Central memory CD4-positive, alpha-beta T cell (primary cell): ENCODE measurements around the gene SIGLECL1.

Source experiments
- DNase-seq: peaks from one replicate; pipeline ENCODE4 v3.0.0; 2022

SIGLECL1 gene

DNA sequence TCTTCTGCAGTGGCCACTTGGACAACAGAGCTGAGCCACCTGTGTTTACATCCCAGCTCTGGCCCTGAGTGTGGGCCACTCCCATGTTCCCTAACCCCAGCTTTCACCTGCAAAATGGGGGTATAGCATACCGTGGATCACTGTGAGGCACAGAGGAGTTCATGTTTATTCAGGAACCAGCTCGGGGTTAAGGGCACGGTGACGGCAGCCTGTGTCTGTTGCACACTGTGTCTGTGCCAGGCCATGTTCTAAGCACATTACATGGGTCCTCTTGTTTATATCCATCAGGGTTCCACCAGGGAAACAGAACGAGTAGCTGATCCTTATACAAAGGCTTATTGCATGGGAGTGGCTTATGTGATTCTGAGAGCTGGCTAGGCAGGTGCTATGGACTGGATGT lies 46.5 kb downstream of the SIGLECL1 start:
- no peak for DNase-seq

DNA sequence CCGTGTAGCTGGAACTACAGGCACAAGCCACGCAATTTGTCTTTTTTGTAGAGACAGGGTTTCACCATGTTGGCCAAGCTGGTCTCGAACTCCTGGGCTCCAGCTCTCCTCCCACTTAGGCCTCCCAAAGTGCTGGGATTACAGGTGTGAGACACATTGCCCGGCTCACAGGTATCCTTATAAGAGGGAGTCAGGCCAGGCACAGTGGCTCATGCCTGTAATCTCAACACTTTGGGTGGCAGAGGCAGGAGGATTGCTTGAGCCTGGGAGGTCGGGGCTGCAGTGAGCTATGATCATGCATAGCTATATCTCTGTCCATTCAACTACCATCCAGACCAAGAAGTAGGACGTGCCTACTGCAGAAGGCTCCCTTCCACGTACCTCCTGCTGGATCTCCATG lies 50.4 kb downstream of the SIGLECL1 start:
- DNase-seq = no peak

DNA sequence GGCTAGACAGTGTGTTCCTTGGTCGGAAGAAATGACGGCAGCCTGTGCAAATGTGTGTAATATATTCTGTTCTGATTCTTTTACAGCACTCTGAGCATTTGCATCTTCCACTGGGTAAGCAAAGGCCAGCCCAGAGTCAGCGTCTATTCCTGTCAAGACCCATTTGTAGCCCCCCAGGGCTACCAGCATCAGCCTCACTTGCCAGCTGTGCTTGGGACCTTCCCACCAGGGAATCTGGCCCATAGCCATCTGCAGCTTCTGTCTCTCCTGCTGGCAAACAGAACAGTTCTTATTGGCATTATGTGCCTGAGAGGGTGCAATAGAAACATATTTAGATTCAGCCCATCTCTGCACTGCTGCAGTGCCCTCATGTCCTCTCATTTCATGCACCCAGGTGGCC lies 54.6 kb downstream of the SIGLECL1 start:
- no peak for DNase-seq

DNA sequence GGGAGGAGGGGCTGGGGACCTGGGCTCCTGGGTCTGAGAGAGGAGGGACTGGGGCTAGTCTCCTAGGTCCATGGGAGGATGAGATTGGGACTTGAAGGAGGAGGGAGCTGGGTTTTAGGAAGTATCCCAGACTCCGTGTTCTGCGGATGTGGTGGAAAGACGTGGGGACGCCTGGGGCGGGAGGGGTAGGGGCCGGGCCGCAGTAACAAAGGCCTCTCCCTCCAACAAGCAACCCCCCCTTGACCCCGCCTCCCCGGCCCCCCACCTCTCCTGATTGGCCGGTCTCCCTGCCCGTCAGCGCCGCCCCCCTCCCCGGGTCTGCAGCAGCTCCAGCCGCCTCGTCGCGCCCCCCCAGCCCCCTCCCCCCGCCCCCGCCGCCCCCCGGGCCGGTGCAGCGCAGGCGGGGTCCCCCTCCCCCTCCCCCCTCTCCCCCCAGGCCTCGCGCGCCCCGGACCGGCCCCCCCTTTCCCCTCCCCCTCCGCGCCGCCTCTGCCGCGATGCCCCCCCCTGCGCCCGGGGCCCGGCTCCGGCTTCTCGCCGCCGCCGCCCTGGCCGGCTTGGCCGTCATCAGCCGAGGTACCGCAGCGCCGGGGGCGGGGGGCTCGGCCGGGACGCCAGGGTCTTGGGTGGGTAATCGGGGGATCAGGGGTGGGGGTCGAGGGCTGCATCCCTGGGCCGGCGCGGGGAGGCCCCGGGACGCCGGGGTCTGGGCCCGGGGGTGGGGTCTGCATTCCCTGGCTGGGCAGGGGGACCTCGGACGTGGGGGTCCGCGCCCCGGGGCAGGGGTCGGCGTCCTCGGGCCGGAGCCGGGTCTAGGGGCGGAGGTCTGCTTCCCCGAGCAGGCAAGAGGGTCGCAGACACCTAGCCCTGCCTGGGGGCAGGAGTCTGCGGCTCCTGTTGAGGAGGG lies 60.7 kb downstream of the SIGLECL1 start, which contains the start of gene IGLON5:
Gene IGLON5 (plus strand): TSS at position 294 of the 907 bp plus-strand sequence. CDS start 204 bp downstream, at position 498.
- DNase-seq = no peak

DNA sequence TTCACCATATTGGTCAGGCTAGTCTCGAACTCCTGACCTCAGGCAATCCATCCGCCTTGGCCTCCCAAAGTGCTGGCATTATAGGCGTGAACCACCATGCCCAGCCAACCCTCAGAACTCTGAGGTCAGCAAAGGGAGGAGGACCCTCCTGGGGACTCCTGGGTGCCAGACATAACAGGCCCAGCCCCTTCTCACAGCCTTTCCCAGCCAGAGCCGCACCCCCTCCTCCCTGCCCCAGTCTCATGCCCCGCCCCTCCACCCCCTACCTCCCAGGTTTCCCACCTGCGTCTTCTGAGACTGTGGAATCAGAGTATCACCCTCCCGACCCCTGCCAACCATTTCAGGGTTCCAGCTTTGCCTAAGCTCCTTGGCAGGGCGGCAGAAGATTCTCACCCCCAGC lies 65.8 kb downstream of the SIGLECL1 start:
- DNase-seq = no peak

DNA sequence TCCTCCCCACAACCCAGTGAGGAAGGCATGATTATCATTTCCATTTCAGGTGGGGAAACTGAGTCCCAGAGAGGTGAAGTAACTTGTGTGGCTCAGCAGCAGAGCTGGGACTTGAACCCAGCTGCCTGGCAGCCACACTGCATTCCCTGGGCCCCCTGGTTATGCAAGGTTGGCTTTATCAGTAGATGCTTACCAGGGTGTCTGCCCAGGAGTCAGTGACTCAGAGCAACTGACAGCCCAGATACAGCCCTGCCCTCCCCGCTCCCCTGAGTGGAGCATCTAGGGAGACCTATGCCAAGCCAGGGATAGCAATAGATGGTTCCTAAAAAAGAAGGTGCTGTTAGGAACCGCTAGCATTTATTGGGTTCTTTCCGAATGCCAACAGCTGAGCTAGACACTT lies 66.5 kb downstream of the SIGLECL1 start:
- no peak for DNase-seq

DNA sequence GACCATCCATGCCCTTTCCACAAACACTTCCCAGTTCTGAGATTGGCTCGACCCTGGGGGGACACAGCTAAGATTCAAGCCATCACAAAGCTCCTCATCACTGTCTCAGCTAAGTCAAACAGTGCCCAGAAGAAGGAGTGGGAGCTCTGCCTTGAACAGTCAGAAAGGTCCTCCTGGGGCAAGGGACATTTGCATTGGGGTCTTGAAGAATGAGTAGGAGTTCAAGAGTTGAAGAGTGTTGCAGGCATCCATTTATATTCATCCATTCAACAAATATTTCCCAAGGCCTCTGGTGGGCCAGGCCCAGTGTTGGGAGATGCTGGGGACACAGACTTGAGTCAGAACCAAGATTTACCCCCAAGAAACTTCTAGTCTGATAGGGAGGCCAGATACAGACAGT lies 67.1 kb downstream of the SIGLECL1 start:
- DNase-seq = no peak
